NCI-H524 (cell line): ENCODE results near the gene GATAD1.
A peak's percentile ranks its signal among the peaks of the same experiment; 100 is the strongest.
"Not testable (repeated sequence)": the region's sequence is repeated elsewhere in the genome, so short reads cannot be mapped to it uniquely, and the experiment has no call there.

Experiments
- DNase-seq, 2 experiments: peaks; one replicate each; lab custom pipeline; 2025; lab: John Stamatoyannopoulos, UW

The GATAD1 gene

GRCh38 chr7:92447345-92448204 lies at the start of gene GATAD1:
Gene GATAD1 (plus strand): TSS chr7:92447482. CDS start chr7:92447730, 248 bp downstream.
- DNase-seq: peak; percentile 84 to 90

GRCh38 chr7:92397542-92397941 lies 49.7 kb upstream of the GATAD1 start:
- DNase-seq: no peak

- no peak for DNase-seq
These were observed 47.3 kb upstream of the GATAD1 start for GRCh38 chr7:92400013-92400412.

DNA sequence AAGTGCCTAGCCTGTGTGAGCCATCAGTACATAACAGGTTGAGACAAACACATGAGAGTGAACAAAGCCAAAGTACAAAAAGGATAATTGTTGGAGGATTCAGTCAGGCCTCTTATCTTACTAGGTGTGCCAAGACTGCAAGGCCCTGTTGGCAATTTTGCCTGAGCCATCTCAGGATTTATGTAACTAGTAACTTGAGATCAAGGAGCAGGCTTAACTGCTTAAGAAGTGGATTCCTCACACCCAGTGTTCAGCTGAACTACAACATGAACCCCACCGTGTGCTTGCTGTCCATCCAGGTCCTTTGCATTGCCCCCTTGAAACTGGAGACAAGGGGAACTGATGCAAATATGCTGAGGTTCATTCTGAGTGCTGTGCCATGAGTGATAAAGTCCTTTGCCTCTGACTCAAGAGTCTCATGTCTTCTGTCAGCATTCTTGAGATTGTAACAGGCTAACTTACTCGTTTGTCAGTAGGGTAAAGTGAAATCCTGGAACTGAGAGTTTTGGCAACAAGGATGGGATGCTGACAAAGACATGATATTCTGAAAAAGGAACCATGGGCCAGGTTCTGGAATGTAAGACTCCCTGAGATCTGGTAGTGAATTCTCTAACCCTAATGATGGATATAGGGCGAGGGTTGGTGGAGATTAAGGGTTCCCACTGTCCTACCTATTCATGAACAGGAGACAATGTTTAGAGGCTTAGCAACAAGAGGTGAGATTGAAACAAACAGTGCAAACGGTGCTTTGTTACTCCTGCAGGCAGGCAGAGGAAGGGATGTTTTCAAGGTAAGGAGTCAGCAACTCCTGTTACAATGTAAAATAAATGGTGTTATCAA lies 44.1 kb upstream of the GATAD1 start:
- DNase-seq: peak in 1 of 2 experiments; percentile 59

GRCh38 chr7:92403760-92404074 lies 43.6 kb upstream of the GATAD1 start:
- no peak for DNase-seq

DNA sequence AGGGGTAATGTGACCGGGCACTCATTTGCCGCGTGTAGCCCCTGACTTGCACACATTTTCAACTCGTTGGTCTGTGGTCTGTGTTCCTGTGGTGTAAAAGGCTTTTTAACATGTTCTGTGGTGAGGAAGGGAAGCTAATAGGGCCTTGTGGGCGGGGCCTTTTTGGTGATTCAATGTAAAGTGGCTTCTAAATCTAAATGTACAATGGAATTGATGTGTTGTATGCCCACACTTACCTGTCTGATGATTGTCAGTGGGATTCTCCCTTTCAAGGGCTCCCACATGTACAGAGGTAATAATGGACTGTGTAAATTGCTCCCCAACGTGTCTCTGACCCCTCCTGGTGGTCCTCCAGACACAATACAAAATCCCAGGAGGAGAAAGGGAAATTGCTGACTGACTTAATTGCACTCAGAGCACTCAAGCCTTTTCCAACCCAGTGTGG lies 43.1 kb upstream of the GATAD1 start:
- DNase-seq: no peak

DNA sequence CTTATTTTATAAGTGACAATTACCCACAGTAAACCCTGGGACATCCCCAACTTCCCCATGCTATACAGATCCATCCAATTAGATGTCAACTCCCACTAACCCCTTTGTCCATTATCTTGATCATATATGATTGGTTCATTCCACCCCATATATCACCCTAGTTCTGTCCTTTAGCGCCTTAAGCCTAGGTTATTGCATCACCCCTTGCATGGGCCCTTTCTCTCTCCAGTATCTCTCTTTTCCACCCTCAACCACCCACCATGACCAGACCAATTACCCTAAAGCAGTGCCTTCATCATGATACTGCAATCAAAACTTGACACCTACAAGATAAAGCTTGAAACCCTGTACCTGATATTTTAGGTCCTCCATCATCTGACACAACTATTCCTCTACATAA lies 37.9 kb upstream of the GATAD1 start:
- no peak for DNase-seq

- not testable (repeated sequence) for DNase-seq
These were observed 37.1 kb upstream of the GATAD1 start for GRCh38 chr7:92410162-92410561.

DNA sequence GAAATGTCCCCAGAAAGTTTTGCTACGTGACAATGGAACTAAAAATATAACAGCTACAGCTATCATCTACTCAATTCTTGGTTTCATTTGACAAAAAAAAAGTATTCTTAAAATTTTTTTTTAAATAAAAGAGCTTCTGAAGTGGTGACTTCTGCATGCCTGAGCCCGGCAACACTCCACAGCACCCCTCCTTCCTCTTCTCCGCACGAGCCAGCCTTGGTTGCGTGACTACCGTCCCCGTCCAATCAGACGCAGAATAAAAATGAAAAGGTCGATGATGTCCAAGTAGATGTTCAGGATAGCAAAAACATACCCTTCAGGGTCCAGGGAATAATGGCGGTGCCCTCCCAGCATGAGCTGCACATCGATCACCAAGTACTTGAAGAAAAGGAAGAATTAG lies 34.5 kb upstream of the GATAD1 start:
- no peak for DNase-seq

- no peak for DNase-seq
These were observed 33.7 kb upstream of the GATAD1 start for GRCh38 chr7:92413550-92413949.

DNA sequence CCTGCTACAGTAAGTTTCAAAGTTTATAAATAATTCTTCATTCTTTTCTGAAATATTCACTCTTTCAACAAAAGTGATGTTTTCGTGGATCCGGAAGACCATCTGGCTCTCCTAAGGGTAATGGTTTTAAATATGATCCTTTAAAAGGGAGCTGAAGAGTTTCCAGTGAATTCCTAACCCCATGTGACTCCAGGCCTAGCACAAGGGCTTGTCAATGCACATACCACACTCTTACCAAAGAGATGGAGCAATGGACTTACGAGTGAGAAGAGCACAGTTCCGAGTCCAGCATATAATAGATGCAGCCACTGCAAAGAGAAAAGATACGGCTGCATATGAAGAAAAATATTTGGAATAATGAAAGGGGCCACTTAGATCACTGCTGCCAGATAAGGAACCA lies 32.1 kb upstream of the GATAD1 start:
- no peak for DNase-seq

DNA sequence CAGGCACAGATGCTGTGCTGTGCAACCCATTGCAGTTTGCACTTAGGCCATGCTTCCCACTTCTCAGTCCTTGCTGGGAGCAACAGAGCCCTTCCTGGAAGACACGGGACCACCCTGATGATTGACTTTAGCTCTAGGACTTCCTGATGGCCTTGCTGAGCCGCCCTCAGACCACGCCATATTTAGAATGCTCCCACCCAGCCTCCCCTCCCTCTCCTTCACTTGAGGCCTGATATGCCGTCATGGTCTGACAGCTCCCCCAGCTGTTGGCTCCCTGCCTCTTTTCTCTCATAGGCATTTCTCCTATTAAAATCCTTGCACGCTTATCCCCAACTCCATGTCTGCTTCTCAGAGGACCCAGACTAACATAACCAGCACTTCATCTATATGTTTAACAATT lies 29.4 kb upstream of the GATAD1 start:
- DNase-seq: no peak

DNA sequence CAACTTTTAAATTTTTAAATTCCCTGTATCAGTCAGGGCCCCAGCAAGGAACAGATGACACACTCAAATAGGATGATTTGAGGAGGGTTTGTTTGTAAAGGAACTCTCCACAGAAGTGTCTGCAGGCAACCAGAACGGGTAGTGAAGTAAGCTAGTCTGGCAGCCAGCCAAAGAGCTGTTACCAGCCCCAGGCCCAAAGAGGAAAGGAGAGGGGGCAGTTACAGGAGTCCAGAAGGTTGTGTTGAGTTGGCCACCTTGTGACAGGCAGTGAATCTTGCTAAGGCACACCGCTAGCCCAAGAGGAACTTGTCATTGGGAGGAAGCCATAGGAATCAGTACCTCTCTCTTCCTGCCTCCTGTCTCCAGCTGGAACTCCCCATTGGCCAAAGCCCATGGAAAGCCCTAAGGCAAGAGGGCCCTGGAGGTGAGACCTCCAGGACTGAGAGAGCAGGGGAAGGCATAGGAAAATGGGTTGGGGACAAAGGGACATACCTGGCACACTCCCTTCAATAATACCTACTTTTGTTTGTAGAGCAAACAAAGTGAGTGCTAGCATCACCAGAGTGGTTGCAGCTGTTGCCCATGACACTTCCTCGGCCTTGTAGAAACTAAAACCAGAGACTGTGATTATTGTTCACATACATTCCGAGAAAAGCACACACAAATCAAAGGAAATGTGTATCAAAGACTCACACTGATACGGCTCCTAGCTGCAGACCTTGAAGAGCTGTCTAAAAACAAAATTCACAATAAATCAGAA lies 25.4 kb upstream of the GATAD1 start:
- DNase-seq: peak; percentile 5 to 54

DNA sequence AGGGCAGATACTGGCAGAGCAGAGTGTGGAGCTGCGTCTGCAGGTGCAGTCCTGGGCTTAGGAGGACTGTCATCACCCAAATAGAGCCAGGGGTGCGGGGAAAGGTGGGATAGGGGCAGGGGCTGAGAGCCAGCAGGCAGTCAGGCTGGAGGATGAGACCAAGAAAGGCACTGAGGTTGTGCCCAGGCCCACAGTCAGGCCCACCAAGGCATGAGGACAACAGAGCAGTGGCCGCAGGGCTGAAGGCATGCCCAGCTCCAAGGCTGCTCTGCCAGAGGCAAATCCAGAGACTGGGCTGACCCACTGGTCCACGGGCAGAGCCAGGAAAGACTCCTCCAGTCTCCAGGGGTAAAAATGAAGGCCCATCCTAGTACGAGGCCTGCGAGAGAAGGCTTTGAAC lies 24.4 kb upstream of the GATAD1 start:
- DNase-seq: no peak

- no peak for DNase-seq
These were observed 23.6 kb upstream of the GATAD1 start for GRCh38 chr7:92423710-92424131.

DNA sequence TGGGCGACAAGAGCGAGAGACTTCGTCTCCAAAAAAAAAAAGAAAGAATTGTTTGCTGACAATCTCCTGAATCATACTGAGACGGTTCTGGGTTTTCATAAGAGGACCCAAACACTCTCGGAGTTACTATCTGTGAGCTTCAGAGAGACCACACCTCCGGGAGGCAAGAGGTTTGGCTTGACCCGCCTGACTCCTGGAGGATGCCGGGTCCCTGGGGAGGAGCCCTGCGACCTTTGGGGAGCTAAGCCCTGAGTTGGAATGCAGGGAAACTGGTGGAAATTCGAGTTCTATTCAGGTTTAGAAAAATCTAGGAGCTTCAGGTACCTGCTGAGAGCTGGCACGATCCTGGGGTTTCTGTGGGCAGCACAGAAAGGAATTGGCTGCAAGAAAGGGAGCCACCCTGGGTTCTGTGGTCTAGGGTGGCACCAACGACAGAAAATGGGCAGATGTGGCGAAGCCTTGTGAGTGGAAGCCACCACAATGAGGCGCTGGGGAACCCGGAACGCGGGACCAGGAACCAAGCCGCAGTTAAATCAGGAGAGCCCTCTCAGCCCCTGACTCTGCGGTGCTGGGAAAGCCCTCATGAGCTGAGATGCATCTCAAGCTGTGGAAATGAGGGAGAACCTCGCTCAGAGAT lies 21.9 kb upstream of the GATAD1 start:
- peak in 1 of 2 experiments; percentile 33 for DNase-seq

GRCh38 chr7:92427193-92427592 lies 20.1 kb upstream of the GATAD1 start:
- no peak for DNase-seq

DNA sequence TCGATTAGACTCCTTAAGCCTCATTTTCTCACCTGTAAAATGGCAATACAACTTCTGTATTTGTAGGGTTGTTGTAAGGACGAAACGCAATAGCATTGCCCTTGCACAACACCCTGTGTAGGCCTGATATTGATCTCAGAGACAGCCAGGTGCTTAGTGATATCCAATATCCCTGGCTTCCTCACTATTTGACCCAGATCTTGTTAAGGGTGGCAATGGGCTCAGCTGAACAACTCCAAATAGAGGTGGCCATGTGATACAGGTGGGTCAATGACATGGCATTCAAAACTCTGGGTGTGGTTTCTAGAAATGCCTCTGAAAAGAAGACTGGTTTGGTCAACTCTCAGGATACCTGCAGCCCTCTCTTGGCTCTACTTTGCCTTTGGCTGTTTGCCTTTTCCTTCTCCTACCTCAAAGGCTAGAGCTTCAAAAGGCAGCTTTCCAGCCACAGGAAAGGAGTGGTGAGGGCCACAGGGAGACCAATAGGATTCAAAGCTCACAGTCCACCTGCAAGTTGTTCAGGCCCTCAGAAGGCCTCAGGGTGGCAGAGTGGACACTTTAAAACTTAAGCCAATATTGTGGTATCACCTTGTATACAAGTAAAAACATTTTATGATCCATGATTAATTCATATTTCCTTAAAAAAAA lies 14.9 kb upstream of the GATAD1 start:
- DNase-seq: no peak

DNA sequence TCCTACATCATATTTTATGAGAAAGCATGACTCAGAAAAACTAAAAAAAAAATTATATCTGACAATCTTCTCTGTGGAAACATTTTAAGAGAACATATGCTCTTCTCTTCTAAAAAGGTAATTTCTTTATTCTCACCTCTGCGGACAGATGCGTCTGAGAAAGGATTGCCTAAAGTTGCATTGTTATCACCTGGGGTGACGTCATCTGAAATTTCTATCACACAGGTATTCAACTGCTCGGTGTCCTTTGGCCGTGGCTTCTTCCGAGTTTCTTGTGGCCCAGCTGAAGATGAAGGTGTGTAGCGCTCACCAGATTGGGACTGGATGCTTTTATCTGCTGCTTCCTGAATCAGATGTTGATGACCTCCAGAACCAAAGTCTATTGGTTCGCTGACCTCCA lies 14.3 kb upstream of the GATAD1 start:
- no peak for DNase-seq

- no peak for DNase-seq
These were observed 11.7 kb upstream of the GATAD1 start for GRCh38 chr7:92435542-92435941.
